Activated gamma-delta T cell (primary cell): Measurements from ENCODE around the gene HDAC1.
A peak's percentile ranks its signal among the peaks of the same experiment; 100 is the strongest.
"Not testable (repeated sequence)": the region's sequence is repeated elsewhere in the genome, so short reads cannot be mapped to it uniquely, and the experiment has no call there.

Experiments
- DNase-seq: peaks from one replicate; lab custom pipeline; 2025; lab: John Stamatoyannopoulos, UW

Gene HDAC1

GRCh38 chr1:32349211-32349708 is 57.4 kb downstream of the HDAC1 start:
- DNase-seq = no peak

GRCh38 chr1:32350785-32351398 is 59.0 kb downstream of the HDAC1 start:
- DNase-seq = peak; percentile 62

GRCh38 chr1:32351399-32352238 is 59.7 kb downstream of the HDAC1 start:
- DNase-seq = peak; percentile 79

GRCh38 chr1:32352239-32352745 is 60.4 kb downstream of the HDAC1 start:
- DNase-seq = no peak

- DNase-seq = no peak
Observed at GRCh38 chr1:32352831-32353383, 61.0 kb downstream of the HDAC1 start.

GRCh38 chr1:32353431-32353830 is 61.5 kb downstream of the HDAC1 start:
- DNase-seq = no peak

- DNase-seq = no peak
Observed at GRCh38 chr1:32353886-32354570, 62.1 kb downstream of the HDAC1 start.

- not testable (repeated sequence) for DNase-seq
Observed at GRCh38 chr1:32355778-32356177, 63.9 kb downstream of the HDAC1 start.

- no peak for DNase-seq
Observed at GRCh38 chr1:32356478-32356877, 64.6 kb downstream of the HDAC1 start.

- DNase-seq = no peak
Observed at GRCh38 chr1:32357614-32358013, 65.7 kb downstream of the HDAC1 start.

- no peak for DNase-seq
Observed at GRCh38 chr1:32358435-32358834, 66.6 kb downstream of the HDAC1 start.

- no peak for DNase-seq
Observed at GRCh38 chr1:32361308-32361673, 69.4 kb downstream of the HDAC1 start.

GRCh38 chr1:32361674-32362473 is 70.0 kb downstream of the HDAC1 start:
- peak; percentile 20 for DNase-seq

- DNase-seq = no peak
Observed at GRCh38 chr1:32362474-32363313, 70.8 kb downstream of the HDAC1 start, which contains the start of the genes FAM229A and TSSK3. TSS of gene FAM229A (minus strand) at chr1:32362485. CDS start at chr1:32362091, 394 bp downstream. TSS of gene TSSK3 (plus strand) at chr1:32362539. CDS start at chr1:32362702, 163 bp downstream.

- no peak for DNase-seq
Observed at GRCh38 chr1:32363713-32364112, 71.8 kb downstream of the HDAC1 start.

GRCh38 chr1:32364836-32365235 is 73.0 kb downstream of the HDAC1 start:
- DNase-seq = no peak

- DNase-seq = no peak
Observed at GRCh38 chr1:32365445-32365844, 73.6 kb downstream of the HDAC1 start.

GRCh38 chr1:32367912-32368635 is 76.2 kb downstream of the HDAC1 start:
- no peak for DNase-seq

GRCh38 chr1:32372149-32372756 is 80.4 kb downstream of the HDAC1 start:
- no peak for DNase-seq
